GM21786 (cell line): Measurements from ENCODE around the gene KCNH6.

Experiments used
- ATAC-seq: cut with Tn5 transposase; IDR thresholded peaks from one replicate; pipeline ENCODE4 v1.9.1; 2021; ENCODE audit not compliant: unreplicated experiment

KCNH6 gene

DNA sequence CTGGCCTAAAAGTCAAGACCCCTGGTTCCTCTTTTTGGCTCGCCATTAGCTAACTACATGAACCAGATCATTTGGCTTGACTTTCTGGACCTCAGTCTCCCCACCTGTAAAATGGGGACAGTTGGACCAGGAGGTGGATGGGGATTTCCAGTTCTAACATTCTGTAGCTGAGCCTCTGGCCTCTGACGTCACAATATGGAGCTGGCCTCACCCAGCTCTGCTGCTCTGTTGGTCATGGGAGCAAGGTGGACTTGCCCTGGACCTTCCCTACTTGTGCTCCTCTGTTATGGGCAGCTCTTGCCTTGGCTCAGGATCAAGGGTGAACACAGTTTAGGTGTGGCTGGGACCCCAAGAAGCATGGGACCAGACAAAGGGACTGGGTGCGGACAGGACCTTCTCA is 16.5 kb upstream of the KCNH6 start:
- ATAC-seq = no peak

GRCh38 chr17:63511331-63511730 is 11.8 kb upstream of the KCNH6 start:
- no peak for ATAC-seq

DNA sequence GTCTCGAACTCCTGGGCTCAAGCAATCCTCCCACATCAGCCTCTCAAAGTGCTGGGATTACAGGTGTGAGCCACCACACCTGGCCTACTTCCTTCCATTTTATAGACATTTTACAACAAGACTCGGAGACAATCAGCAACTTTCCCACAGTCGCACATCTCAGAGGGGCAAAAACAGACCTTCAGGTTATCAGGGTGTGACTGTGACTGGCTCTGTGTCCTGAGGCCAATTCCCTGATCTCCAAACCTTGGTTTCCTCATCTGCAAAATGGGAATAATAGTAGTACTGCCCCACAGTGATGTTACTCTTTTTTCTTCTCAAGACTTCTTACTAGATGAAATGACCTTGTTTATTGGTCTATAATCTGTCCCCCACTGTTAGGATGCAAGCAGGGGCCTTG is 10.8 kb upstream of the KCNH6 start:
- no peak for ATAC-seq

GRCh38 chr17:63512896-63513644 is 10.1 kb upstream of the KCNH6 start:
- no peak for ATAC-seq

GRCh38 chr17:63514477-63514876 is 8.7 kb upstream of the KCNH6 start:
- no peak for ATAC-seq

DNA sequence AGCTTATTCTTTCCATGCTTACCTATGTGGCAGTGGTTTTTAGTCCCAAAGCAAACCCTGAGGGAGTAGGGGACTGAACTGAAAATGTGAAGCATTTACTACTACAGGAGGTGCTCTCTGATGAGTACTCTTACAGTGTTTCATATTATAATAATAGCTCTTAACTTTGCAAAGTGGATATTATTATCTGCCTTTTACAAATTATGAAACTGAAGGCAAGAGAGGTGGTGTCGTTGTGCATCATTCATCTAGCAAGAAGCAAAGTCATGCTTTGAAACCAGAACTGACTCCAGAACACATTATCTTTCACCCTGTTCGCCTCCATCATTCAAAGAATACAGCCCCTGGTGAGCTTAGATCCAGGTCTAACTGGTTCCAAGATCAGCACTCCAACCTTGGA is 8.2 kb upstream of the KCNH6 start:
- no peak for ATAC-seq

- no peak for ATAC-seq
These were observed 7.7 kb upstream of the KCNH6 start for GRCh38 chr17:63515426-63515825.

- ATAC-seq = no peak
These were observed 6.0 kb upstream of the KCNH6 start for GRCh38 chr17:63516910-63517824.

GRCh38 chr17:63517825-63518534 is 5.2 kb upstream of the KCNH6 start:
- no peak for ATAC-seq

DNA sequence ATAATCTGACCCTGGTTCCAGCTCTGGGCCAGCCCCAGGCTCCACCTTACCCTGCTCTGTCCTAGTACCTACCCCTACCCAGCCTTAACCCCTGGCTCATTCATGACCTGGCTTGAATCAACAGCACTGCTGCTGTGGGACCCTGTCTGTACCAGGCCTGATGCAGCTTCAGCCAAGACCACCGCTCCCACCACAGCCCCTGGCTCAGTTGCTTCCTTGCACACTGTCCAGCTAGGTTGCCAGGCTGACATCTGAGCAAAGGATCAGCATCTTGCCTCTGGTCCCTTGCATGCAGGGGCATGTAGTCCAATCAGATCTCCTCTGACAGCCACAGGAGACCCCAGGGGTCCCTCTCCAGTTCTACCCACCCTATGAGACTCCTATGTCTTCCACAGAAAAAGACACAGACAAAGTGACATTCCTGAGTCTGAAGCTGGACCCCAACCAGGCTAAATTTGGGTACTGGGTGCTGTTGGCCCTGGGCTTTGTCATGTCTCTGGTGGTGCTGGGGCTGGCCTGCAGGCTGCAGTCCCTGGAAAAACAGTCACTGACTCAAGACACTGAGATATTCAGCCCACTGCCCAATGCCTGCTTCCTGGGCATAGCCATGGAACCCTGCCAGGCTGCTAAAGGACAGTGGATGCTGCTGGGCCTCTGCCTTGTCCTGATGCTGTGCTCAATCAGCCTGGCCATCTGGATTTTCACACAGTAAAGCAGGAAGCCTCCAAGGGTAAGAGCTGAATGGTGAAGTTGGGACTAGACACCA is 3.9 kb upstream of the KCNH6 start:
- ATAC-seq = no peak

DNA sequence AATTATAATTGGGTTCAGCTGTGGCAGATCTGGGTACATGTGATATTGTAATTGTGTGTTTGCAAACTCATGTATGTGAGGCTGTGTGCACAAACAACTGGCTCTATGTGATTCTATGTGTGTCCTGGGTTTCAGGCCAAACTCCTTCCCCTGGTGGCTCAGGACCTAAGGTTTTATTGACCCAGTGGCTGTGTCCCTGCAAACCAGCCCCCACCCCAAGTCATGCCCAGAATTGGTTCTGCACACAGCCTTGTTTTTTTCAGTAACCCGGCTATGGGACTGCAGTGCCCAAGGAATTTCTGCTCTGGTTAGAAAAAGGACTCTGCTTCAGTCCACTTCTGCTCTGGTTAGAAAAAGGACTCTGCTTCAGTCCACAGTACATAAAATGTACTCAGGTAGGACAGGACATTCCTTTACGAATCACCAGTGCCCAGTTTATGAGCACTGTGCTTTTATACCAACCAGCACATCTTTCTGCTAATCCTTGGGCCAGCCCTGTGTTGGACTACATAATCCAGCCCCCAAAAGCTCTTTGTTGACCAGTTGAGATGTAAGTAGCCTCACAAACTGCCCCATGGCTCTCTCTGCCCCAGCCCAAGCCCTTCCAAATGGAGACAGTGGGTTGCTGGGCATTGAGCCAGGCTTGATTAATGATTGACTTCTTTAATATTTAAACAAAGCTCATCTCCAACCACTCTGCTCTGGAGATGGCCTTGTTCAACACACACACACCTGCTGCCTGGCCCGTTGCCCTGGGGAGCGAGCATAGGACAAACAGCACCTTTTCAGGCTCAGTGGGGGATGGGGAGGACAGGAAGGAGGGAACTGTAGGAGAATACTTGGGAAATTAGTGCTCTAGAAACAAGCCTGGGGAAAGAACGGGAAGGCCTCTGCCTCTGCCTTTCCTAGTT is 2.9 kb upstream of the KCNH6 start:
- ATAC-seq = no peak

GRCh38 chr17:63524051-63524450 is 893 bp downstream of the KCNH6 start:
- ATAC-seq = no peak

GRCh38 chr17:63525190-63525946 is 2.2 kb downstream of the KCNH6 start:
- no peak for ATAC-seq

- no peak for ATAC-seq
These were observed 3.7 kb downstream of the KCNH6 start for GRCh38 chr17:63526861-63527260.

DNA sequence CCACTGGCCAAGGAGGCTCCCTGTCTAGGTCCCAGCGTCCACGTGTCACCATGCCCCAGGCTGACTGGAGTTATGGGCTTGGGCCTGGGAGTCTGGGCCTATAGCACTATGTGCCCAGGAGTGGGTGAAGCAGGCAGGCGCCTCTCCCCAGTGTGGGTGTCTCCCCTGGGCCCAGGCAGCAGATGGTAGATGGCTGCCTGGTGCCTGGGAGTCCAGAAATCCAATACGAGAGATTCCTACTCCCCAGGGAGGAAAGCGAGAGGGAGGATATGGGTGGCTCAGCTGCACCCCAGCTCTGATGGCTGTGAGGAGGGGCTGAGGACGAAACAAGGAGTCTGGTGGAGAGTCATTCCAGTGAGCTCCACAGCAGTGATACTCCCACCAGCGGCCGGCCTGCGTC is 5.0 kb downstream of the KCNH6 start:
- ATAC-seq = no peak

GRCh38 chr17:63529711-63530556 is 6.8 kb downstream of the KCNH6 start:
- no peak for ATAC-seq

DNA sequence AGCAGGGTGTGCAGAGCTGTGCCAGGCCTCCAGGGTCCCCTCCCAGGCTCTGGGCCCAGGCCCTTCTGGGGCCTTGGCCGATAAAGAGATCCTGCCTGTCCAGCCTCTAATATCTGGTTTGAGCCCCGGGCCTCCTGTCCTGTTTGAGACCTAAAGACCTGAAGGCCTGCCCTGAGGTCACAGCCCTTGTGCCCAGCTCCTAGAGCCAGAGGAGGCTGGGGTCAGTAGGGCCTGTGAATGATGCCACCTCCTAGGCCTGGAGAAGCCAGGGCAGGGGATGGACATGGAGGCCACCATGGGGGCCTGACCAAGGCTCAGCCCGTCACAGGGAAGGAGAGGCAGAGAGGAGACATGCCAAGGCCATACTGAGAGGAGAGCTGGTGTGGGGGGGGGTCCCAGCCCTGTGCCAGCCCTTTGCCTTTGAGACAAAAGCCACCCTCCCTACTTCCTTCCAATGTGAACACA is 7.4 kb downstream of the KCNH6 start:
- ATAC-seq = no peak
